ENCODE measurements around the gene GAL3ST1.
"Not testable (repeated sequence)": the region's sequence is repeated elsewhere in the genome, so short reads cannot be mapped to it uniquely, and the experiment has no call there.

GAL3ST1 gene

GRCh38 chr22:30596199-30596598, 21.7 kb upstream of the GAL3ST1 start:
- no peak for DNase-seq

- DNase-seq: not testable (repeated sequence)
Measured at GRCh38 chr22:30592360-30592713, 17.9 kb upstream of the GAL3ST1 start.

- DNase-seq: peak; percentile 51
Measured at GRCh38 chr22:30591588-30592359, 17.3 kb upstream of the GAL3ST1 start, which contains the start of gene PES1. Gene PES1 (minus strand): TSS chr22:30591910. CDS start chr22:30591833, 77 bp downstream.

GRCh38 chr22:30591191-30591587, 16.7 kb upstream of the GAL3ST1 start:
- DNase-seq: no peak

GRCh38 chr22:30586414-30586813, 11.9 kb upstream of the GAL3ST1 start:
- no peak for DNase-seq

GRCh38 chr22:30584441-30584840, 10.0 kb upstream of the GAL3ST1 start:
- no peak for DNase-seq

GRCh38 chr22:30582788-30583545, 8.5 kb upstream of the GAL3ST1 start:
- no peak for DNase-seq

GRCh38 chr22:30582051-30582450, 7.6 kb upstream of the GAL3ST1 start:
- no peak for DNase-seq

- DNase-seq: no peak
Measured at GRCh38 chr22:30580896-30581295, 6.4 kb upstream of the GAL3ST1 start.

GRCh38 chr22:30578481-30578880, 4.0 kb upstream of the GAL3ST1 start:
- DNase-seq: no peak

GRCh38 chr22:30575859-30576258, 1.4 kb upstream of the GAL3ST1 start:
- DNase-seq: no peak

- no peak for DNase-seq
Measured at GRCh38 chr22:30574997-30575671, 669 bp upstream of the GAL3ST1 start.

GRCh38 chr22:30573594-30574094, 821 bp downstream of the GAL3ST1 start:
- DNase-seq: no peak

- no peak for DNase-seq
Measured at GRCh38 chr22:30572840-30573593, 1.4 kb downstream of the GAL3ST1 start.

GRCh38 chr22:30572210-30572609, 2.3 kb downstream of the GAL3ST1 start:
- no peak for DNase-seq

GRCh38 chr22:30569674-30570202, 4.7 kb downstream of the GAL3ST1 start:
- DNase-seq: no peak

GRCh38 chr22:30568137-30568805, 6.2 kb downstream of the GAL3ST1 start:
- no peak for DNase-seq

GRCh38 chr22:30567277-30567676, 7.2 kb downstream of the GAL3ST1 start:
- not testable (repeated sequence) for DNase-seq

- no peak for DNase-seq
Measured at GRCh38 chr22:30566125-30566524, 8.3 kb downstream of the GAL3ST1 start.

GRCh38 chr22:30565341-30565740, 9.1 kb downstream of the GAL3ST1 start:
- DNase-seq: no peak

- no peak for DNase-seq
Measured at GRCh38 chr22:30564761-30565119, 9.7 kb downstream of the GAL3ST1 start.
